HCT116 (cell line): ENCODE results near the gene POLH.

Experiments used
- CEBPB ChIP-seq: IDR thresholded peaks from 2 replicates; pipeline ENCODE4 v1.6.1; 2012; ENCODE audit warnings: low read depth
- EZH2phosphoT487 ChIP-seq: fragments of 200-600 bp; IDR thresholded peaks from 2 replicates; pipeline ENCODE4 v1.6.1; 2018; ENCODE audit warnings: antibody characterized with exemption, borderline replicate concordance
- POLR2A ChIP-seq: IDR thresholded peaks from 2 replicates; pipeline ENCODE4 v1.7.0; 2011; ENCODE audit warnings: borderline replicate concordance; ENCODE audit not compliant: insufficient read depth, insufficient read length; ENCODE audit errors: extremely low read depth
- RAD21 ChIP-seq: IDR thresholded peaks from 2 replicates; pipeline ENCODE4 v1.6.1; 2012; ENCODE audit warnings: low read depth, mild to moderate bottlenecking
- REST ChIP-seq: IDR thresholded peaks from 2 replicates; pipeline ENCODE4 v1.6.1; 2012; ENCODE audit warnings: low read depth
- SIN3A ChIP-seq: IDR thresholded peaks from 2 replicates; pipeline ENCODE4 v1.6.1; 2012; ENCODE audit warnings: low read depth
- SP1 ChIP-seq: IDR thresholded peaks from 2 replicates; pipeline ENCODE4 v1.6.1; 2012; ENCODE audit warnings: low read depth
- TF ChIP-seq, protein P1 (sequence below), 3 experiments: fragments of 200-600 bp in 1 of 3; sonication (generic) in 1 of 3; IDR thresholded peaks in 2 of 3; conservative IDR thresholded peaks in 1 of 3; 2 replicates each; pipeline ENCODE4 v1.5.1; 2012 to 2017; ENCODE audit warnings: low read depth in 2 of 3, low read length in 2 of 3, antibody characterized with exemption in 1 of 3, borderline replicate concordance in 1 of 3, control low read depth in 1 of 3, mild to moderate bottlenecking in 1 of 3, mixed read lengths in 1 of 3, mixed run types in 1 of 3, moderate library complexity in 1 of 3; ENCODE audit not compliant: insufficient read depth in 1 of 3
- TF ChIP-seq, protein P2 (sequence below): IDR thresholded peaks from 2 replicates; pipeline ENCODE4 v1.6.1; 2012

- TF ChIP-seq SIN3A, result no peak
- TF ChIP-seq, protein P1, sequence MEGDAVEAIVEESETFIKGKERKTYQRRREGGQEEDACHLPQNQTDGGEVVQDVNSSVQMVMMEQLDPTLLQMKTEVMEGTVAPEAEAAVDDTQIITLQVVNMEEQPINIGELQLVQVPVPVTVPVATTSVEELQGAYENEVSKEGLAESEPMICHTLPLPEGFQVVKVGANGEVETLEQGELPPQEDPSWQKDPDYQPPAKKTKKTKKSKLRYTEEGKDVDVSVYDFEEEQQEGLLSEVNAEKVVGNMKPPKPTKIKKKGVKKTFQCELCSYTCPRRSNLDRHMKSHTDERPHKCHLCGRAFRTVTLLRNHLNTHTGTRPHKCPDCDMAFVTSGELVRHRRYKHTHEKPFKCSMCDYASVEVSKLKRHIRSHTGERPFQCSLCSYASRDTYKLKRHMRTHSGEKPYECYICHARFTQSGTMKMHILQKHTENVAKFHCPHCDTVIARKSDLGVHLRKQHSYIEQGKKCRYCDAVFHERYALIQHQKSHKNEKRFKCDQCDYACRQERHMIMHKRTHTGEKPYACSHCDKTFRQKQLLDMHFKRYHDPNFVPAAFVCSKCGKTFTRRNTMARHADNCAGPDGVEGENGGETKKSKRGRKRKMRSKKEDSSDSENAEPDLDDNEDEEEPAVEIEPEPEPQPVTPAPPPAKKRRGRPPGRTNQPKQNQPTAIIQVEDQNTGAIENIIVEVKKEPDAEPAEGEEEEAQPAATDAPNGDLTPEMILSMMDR (IDR thresholded peaks at IDR 0.05 in 2 of 3, conservative IDR thresholded peaks at IDR 0.05 in 1 of 3; ENCODE audit: borderline replicate concordance in 1 of 3, insufficient read depth in 1 of 3, low read depth in 2 of 3, low read length in 2 of 3), result no peak
- TF ChIP-seq CEBPB, result no peak
- TF ChIP-seq, protein P2, sequence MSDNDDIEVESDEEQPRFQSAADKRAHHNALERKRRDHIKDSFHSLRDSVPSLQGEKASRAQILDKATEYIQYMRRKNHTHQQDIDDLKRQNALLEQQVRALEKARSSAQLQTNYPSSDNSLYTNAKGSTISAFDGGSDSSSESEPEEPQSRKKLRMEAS, result no peak
- TF ChIP-seq EZH2phosphoT487, result no peak
- no peak for TF ChIP-seq RAD21
- TF ChIP-seq REST, result no peak
- no peak for TF ChIP-seq POLR2A
- no peak for TF ChIP-seq SP1
These were observed 58.8 kb downstream of the POLH start for GRCh38 chr6:43634702-43635303.
